ENCODE data around the gene HTRA3.

Gene HTRA3

GRCh38 chr4:8266508-8266907, 3.0 kb upstream of the HTRA3 start:
- DNase-seq (ENCODE audit: low read depth): no peak

GRCh38 chr4:8267077-8267476, 2.5 kb upstream of the HTRA3 start:
- no peak for DNase-seq (ENCODE audit: low read depth)

- DNase-seq (ENCODE audit: low read depth): no peak
These were observed 1.3 kb upstream of the HTRA3 start for GRCh38 chr4:8268211-8268610.

- no peak for DNase-seq (ENCODE audit: low read depth)
These were observed 536 bp upstream of the HTRA3 start for GRCh38 chr4:8268901-8269534.

GRCh38 chr4:8270418-8270771, 841 bp downstream of the HTRA3 start:
- DNase-seq (ENCODE audit: low read depth): no peak

- no peak for DNase-seq (ENCODE audit: low read depth)
These were observed 1.6 kb downstream of the HTRA3 start for GRCh38 chr4:8270912-8271815.

- no peak for DNase-seq (ENCODE audit: low read depth)
These were observed 2.3 kb downstream of the HTRA3 start for GRCh38 chr4:8271821-8272220.

- DNase-seq (ENCODE audit: low read depth): no peak
These were observed 3.2 kb downstream of the HTRA3 start for GRCh38 chr4:8272472-8273428.

- DNase-seq (ENCODE audit: low read depth): no peak
These were observed 3.9 kb downstream of the HTRA3 start for GRCh38 chr4:8273450-8273849.

GRCh38 chr4:8274066-8274652, 4.6 kb downstream of the HTRA3 start:
- no peak for DNase-seq (ENCODE audit: low read depth)

- no peak for DNase-seq (ENCODE audit: low read depth)
These were observed 5.4 kb downstream of the HTRA3 start for GRCh38 chr4:8274765-8275547.

- no peak for DNase-seq (ENCODE audit: low read depth)
These were observed 6.0 kb downstream of the HTRA3 start for GRCh38 chr4:8275548-8275910.

- DNase-seq (ENCODE audit: low read depth): no peak
These were observed 7.0 kb downstream of the HTRA3 start for GRCh38 chr4:8276358-8277240.

GRCh38 chr4:8277356-8278008, 7.9 kb downstream of the HTRA3 start:
- no peak for DNase-seq (ENCODE audit: low read depth)

- DNase-seq (ENCODE audit: low read depth): no peak
These were observed 8.4 kb downstream of the HTRA3 start for GRCh38 chr4:8278009-8278395.

GRCh38 chr4:8278421-8279287, 9.1 kb downstream of the HTRA3 start:
- no peak for DNase-seq (ENCODE audit: low read depth)

- no peak for DNase-seq (ENCODE audit: low read depth)
These were observed 10.0 kb downstream of the HTRA3 start for GRCh38 chr4:8279321-8280157.
